Activated T-cell treated with anti-CD3 and anti-CD28 coated beads, Interleukin-2, amount 50 U/mL, for 72 hours (primary cell): ENCODE measurements around the gene CALY. TPM values are rescaled to one million over a fixed set of nuclear protein-coding genes. Genes with fewer than 3 reads are reported as not detected.
A peak's percentile ranks its signal among the peaks of the same experiment; 100 is the strongest.

Experiments
- ATAC-seq, 2 donors: fragments of 150-1000 bp; cut with Tn5 transposase; replicated peaks in 1 of 2; 2 replicates each; pipeline ENCODE4 v1.10.0; 2021; ENCODE audit warnings: moderate library complexity in 2 of 2, mild to moderate bottlenecking in 1 of 2
- DNase-seq, 2 donors: peaks; one replicate each; pipeline ENCODE4 v3.0.0; 2021 to 2022; ENCODE audit warnings: mixed read lengths in 1 of 2
- H3K27ac Mint-ChIP-seq: one replicate; pipeline ENCODE4 v1.8.0; 2022; ENCODE audit warnings: mild to moderate bottlenecking, moderate library complexity, mixed read lengths
- H3K27me3 Mint-ChIP-seq: one replicate; pipeline ENCODE4 v1.8.0; 2022; ENCODE audit warnings: low read depth, mixed read lengths
- H3K36me3 Mint-ChIP-seq, 2 donors: one replicate each; pipeline ENCODE4 v1.8.0; 2022; ENCODE audit warnings: mixed read lengths in 2 of 2, mild to moderate bottlenecking in 1 of 2; ENCODE audit not compliant: insufficient read depth in 2 of 2
- H3K4me1 Mint-ChIP-seq: one replicate; pipeline ENCODE4 v1.8.0; 2022; ENCODE audit warnings: low read depth, mixed read lengths
- H3K4me3 Mint-ChIP-seq, 2 donors: one replicate each; pipeline ENCODE4 v1.8.0; 2022; ENCODE audit warnings: mild to moderate bottlenecking in 2 of 2, mixed read lengths in 2 of 2, moderate library complexity in 2 of 2
- H3K9me3 Mint-ChIP-seq, 2 donors: one replicate each; pipeline ENCODE4 v1.8.0; 2022; ENCODE audit warnings: mixed read lengths in 2 of 2
- total RNA-seq, 2 donors: library from RNA; stranded (reverse); gene quantifications; one replicate each; pipeline ENCODE4 v1.2.3, GENCODE V29; 2022

Gene CALY
- total RNA-seq, 2 donors from 2014 or later, result 0.09 TPM; not detected in 1

- Mint-ChIP-seq H3K27ac (no peak overlapping the region), H3K27me3 (peaks cover 33% of the 10 kb centered on the region), H3K36me3 (no peaks in the 10 kb centered on the region), H3K9me3 (no peaks in the 10 kb centered on the region), H3K4me1 (no peaks in the 10 kb centered on the region), H3K4me3 (no peak overlapping the region)
- no peak for DNase-seq
- ATAC-seq, result no peak
Measured at GRCh38 chr10:133341983-133342382, 5.3 kb upstream of the CALY start.

- DNase-seq, result no peak
- no peaks in the 10 kb centered on the region for H3K9me3 Mint-ChIP-seq
- H3K4me3 Mint-ChIP-seq, result no peak overlapping the region
- no peak overlapping the region for H3K27ac Mint-ChIP-seq
- ATAC-seq, result no peak
- H3K27me3 Mint-ChIP-seq, result peaks cover 20% of the 10 kb centered on the region
- H3K4me1 Mint-ChIP-seq, result peaks cover 3% of the 10 kb centered on the region
- H3K36me3 Mint-ChIP-seq, result no peaks in the 10 kb centered on the region
Measured at GRCh38 chr10:133339708-133340380, 3.1 kb upstream of the CALY start.

GRCh38 chr10:133338080-133339071 is 1.7 kb upstream of the CALY start:
- peaks cover 7% of the 10 kb centered on the region for H3K4me1 Mint-ChIP-seq
- no peak overlapping the region for H3K4me3 Mint-ChIP-seq
- peaks cover 22% of the 10 kb centered on the region for H3K27me3 Mint-ChIP-seq
- no peak overlapping the region for H3K27ac Mint-ChIP-seq
- no peaks in the 10 kb centered on the region for H3K36me3 Mint-ChIP-seq
- no peaks in the 10 kb centered on the region for H3K9me3 Mint-ChIP-seq
- ATAC-seq, result no peak
- DNase-seq, result no peak

GRCh38 chr10:133337370-133337725 is 652 bp upstream of the CALY start:
- Mint-ChIP-seq H3K4me1 (peaks cover 7% of the 10 kb centered on the region), H3K27ac (no peak overlapping the region), H3K4me3 (no peak overlapping the region), H3K27me3 (peaks cover 27% of the 10 kb centered on the region), H3K36me3 (no peaks in the 10 kb centered on the region), H3K9me3 (no peaks in the 10 kb centered on the region)
- DNase-seq (no peak), ATAC-seq (no peak)

GRCh38 chr10:133336118-133336576 is 549 bp downstream of the CALY start:
- no peaks in the 10 kb centered on the region for H3K9me3 Mint-ChIP-seq
- peaks cover 35% of the 10 kb centered on the region for H3K27me3 Mint-ChIP-seq
- no peak overlapping the region for H3K4me3 Mint-ChIP-seq
- no peaks in the 10 kb centered on the region for H3K36me3 Mint-ChIP-seq
- H3K4me1 Mint-ChIP-seq, result peaks cover 7% of the 10 kb centered on the region
- ATAC-seq, result peak in 1 of 2 donors; percentile 6
- no peak overlapping the region for H3K27ac Mint-ChIP-seq
- no peak for DNase-seq

GRCh38 chr10:133335246-133336117 is 1.2 kb downstream of the CALY start:
- Mint-ChIP-seq H3K36me3 (no peaks in the 10 kb centered on the region), H3K4me1 (peaks cover 7% of the 10 kb centered on the region), H3K27ac (no peak overlapping the region), H3K27me3 (peaks cover 40% of the 10 kb centered on the region), H3K9me3 (no peaks in the 10 kb centered on the region), H3K4me3 (peak overlapping the region; percentile 17 to 67)
- DNase-seq, result peak; percentile 67 to 71
- peak; percentile 47 to 60 for ATAC-seq

GRCh38 chr10:133334503-133335245 is 2.0 kb downstream of the CALY start:
- H3K4me1 Mint-ChIP-seq, result peaks cover 11% of the 10 kb centered on the region
- H3K36me3 Mint-ChIP-seq, result no peaks in the 10 kb centered on the region
- peak; percentile 49 to 53 for ATAC-seq
- H3K27me3 Mint-ChIP-seq, result peaks cover 45% of the 10 kb centered on the region
- H3K4me3 Mint-ChIP-seq, result peak overlapping the region; percentile 70 to 82
- no peak overlapping the region for H3K27ac Mint-ChIP-seq
- H3K9me3 Mint-ChIP-seq, result no peaks in the 10 kb centered on the region
- DNase-seq, result peak; percentile 30 to 36

GRCh38 chr10:133332936-133333699 is 3.6 kb downstream of the CALY start:
- DNase-seq (no peak), ATAC-seq (no peak)
- Mint-ChIP-seq H3K9me3 (no peaks in the 10 kb centered on the region), H3K36me3 (no peaks in the 10 kb centered on the region), H3K27ac (no peak overlapping the region), H3K4me3 (no peak overlapping the region), H3K4me1 (peaks cover 11% of the 10 kb centered on the region), H3K27me3 (peaks cover 54% of the 10 kb centered on the region)

GRCh38 chr10:133329491-133330202 is 7.0 kb downstream of the CALY start:
- Mint-ChIP-seq H3K4me1 (peaks cover 6% of the 10 kb centered on the region), H3K4me3 (peak overlapping the region; percentile 85 to 94), H3K27me3 (peaks cover 63% of the 10 kb centered on the region), H3K9me3 (no peaks in the 10 kb centered on the region), H3K27ac (no peak overlapping the region), H3K36me3 (no peaks in the 10 kb centered on the region)
- ATAC-seq, result peak; percentile 89 to 90
- peak; percentile 89 to 90 for DNase-seq

GRCh38 chr10:133328358-133329343 is 8.0 kb downstream of the CALY start:
- H3K4me3 Mint-ChIP-seq, result no peak overlapping the region
- peaks cover 5% of the 10 kb centered on the region for H3K4me1 Mint-ChIP-seq
- H3K27me3 Mint-ChIP-seq, result peaks cover 57% of the 10 kb centered on the region
- ATAC-seq (no peak), DNase-seq (no peak)
- no peaks in the 10 kb centered on the region for H3K36me3 Mint-ChIP-seq
- no peaks in the 10 kb centered on the region for H3K9me3 Mint-ChIP-seq
- no peak overlapping the region for H3K27ac Mint-ChIP-seq
